Endothelial cell of umbilical vein (primary cell): Measurements from ENCODE around the gene CKAP2. TPM values are rescaled to one million over a fixed set of nuclear protein-coding genes. Genes with fewer than 3 reads are reported as not detected.

Experiments used
- BruUV-seq: library from RNA; stranded (reverse); fragments of 400-500 nt; replicated peaks from 2 replicates; lab custom pipeline; 2021; lab: Mats Ljungman, UMichigan
- CTCF ChIA-PET: fragments of 300-600, 350-600 bp; sonication (Branson Sonifier 250); formaldehyde crosslinking; loops from one replicate; lab custom pipeline; 2021; ENCODE audit warnings: antibody characterized with exemption, inconsistent platforms; lab: Charles Lee
- POLR2A ChIA-PET: fragments of 300-600, 350-600 bp; sonication (Branson Sonifier 250); formaldehyde crosslinking; loops from one replicate; lab custom pipeline; 2021; ENCODE audit warnings: antibody characterized with exemption, inconsistent platforms; lab: Charles Lee
- DNase-seq: peaks from one replicate; pipeline ENCODE4 v3.0.0-alpha.2; 2011; ENCODE audit warnings: low read depth, low spot score
- FAIRE-seq: peaks from 2 replicates; lab custom pipeline; 2011; peaks lifted over from hg19 to GRCh38; lab: Jason Lieb, UNC
- H2AFZ ChIP-seq: 2 replicates; pipeline ENCODE4 v1.6.0; 2012; ENCODE audit warnings: low read depth, low read length, control low read depth, inconsistent platforms
- H3K27ac ChIP-seq: 2 replicates; pipeline ENCODE4 v1.5.1; 2011; ENCODE audit warnings: low read depth, mild to moderate bottlenecking, control low read depth, low read length, moderate library complexity; ENCODE audit not compliant: insufficient read depth
- H3K27me3 ChIP-seq, 2 experiments: 2 replicates each; pipeline versions ENCODE4 v1.6.0 to v1.6.1; 2011; ENCODE audit warnings: low read length in 2 of 2, mixed read lengths in 1 of 2; ENCODE audit not compliant: control insufficient read depth in 2 of 2, insufficient read depth in 2 of 2
- H3K36me3 ChIP-seq, 2 experiments: 2 replicates in 1 of 2; 3 replicates in 1 of 2; pipeline ENCODE4 v1.5.1; 2011; ENCODE audit warnings: low read length in 2 of 2, mild to moderate bottlenecking in 1 of 2, moderate library complexity in 1 of 2; ENCODE audit not compliant: control insufficient read depth in 2 of 2, insufficient read depth in 2 of 2; ENCODE audit errors: extremely low read depth in 1 of 2
- H3K4me1 ChIP-seq: 3 replicates; pipeline ENCODE4 v1.5.1; 2011; ENCODE audit warnings: mild to moderate bottlenecking, low read length; ENCODE audit not compliant: control insufficient read depth, insufficient read depth; ENCODE audit errors: extremely low read depth
- H3K4me2 ChIP-seq: 2 replicates; pipeline ENCODE4 v1.6.1; 2011; ENCODE audit warnings: low read length, control low read depth, mixed read lengths; ENCODE audit not compliant: insufficient read depth
- H3K4me3 ChIP-seq, 3 experiments: fragments of 200-600 bp in 1 of 3; sonication (generic), shearing (Covaris generic) in 1 of 3; replicated peaks in 1 of 3; 2 replicates each; pipeline ENCODE4 v1.5.1; 2011 to 2016; ENCODE audit warnings: control low read depth in 3 of 3, low read length in 3 of 3, mild to moderate bottlenecking in 2 of 3, inconsistent platforms in 1 of 3, low read depth in 1 of 3, moderate library complexity in 1 of 3; ENCODE audit not compliant: insufficient read depth in 1 of 3
- H3K79me2 ChIP-seq: 2 replicates; pipeline ENCODE4 v1.6.0; 2012; ENCODE audit warnings: low read length, inconsistent platforms; ENCODE audit not compliant: control insufficient read depth, insufficient read depth
- H3K9ac ChIP-seq: replicated peaks from 2 replicates; pipeline ENCODE3; 2011; ENCODE audit warnings: low read length, control low read depth; ENCODE audit not compliant: insufficient read depth; ENCODE audit errors: extremely low read depth
- H3K9me1 ChIP-seq: replicated peaks from 3 replicates; pipeline ENCODE4 v1.6.0; 2011; ENCODE audit warnings: mild to moderate bottlenecking, low read length; ENCODE audit not compliant: control insufficient read depth, insufficient read depth; ENCODE audit errors: extremely low read depth
- H3K9me3 ChIP-seq: replicated peaks from 2 replicates; pipeline ENCODE4 v1.5.1; 2012; ENCODE audit warnings: low read length, inconsistent platforms; ENCODE audit not compliant: control insufficient read depth, insufficient read depth
- H4K20me1 ChIP-seq: replicated peaks from 2 replicates; pipeline ENCODE3; 2011; ENCODE audit warnings: mild to moderate bottlenecking, low read length; ENCODE audit not compliant: control insufficient read depth, insufficient read depth; ENCODE audit errors: extremely low read depth
- EZH2 ChIP-seq: IDR thresholded peaks from 2 replicates; pipeline ENCODE4 v1.6.1; 2012; ENCODE audit warnings: borderline replicate concordance, low read depth, mild to moderate bottlenecking, moderate library complexity, low read length, inconsistent platforms; ENCODE audit not compliant: severe bottlenecking
- FOS ChIP-seq: IDR thresholded peaks from 2 replicates; pipeline ENCODE4 v1.6.1; 2011; ENCODE audit warnings: mild to moderate bottlenecking, low read length, moderate library complexity, borderline replicate concordance; ENCODE audit not compliant: insufficient read depth
- GATA2 ChIP-seq: IDR thresholded peaks from 2 replicates; pipeline ENCODE4 v1.7.0; 2011; ENCODE audit warnings: low read depth, mild to moderate bottlenecking, moderate library complexity, mixed read lengths, low read length; ENCODE audit not compliant: insufficient read length, insufficient read depth
- JUN ChIP-seq: IDR thresholded peaks from 2 replicates; pipeline ENCODE4 v1.6.1; 2011; ENCODE audit warnings: borderline replicate concordance, low read depth; ENCODE audit not compliant: insufficient read length, insufficient read depth
- MYC ChIP-seq: IDR thresholded peaks from one replicate; pipeline ENCODE4 v1.6.1; 2011; ENCODE audit warnings: mild to moderate bottlenecking, low read depth, low read length
- POLR2A ChIP-seq: IDR thresholded peaks from 2 replicates; pipeline ENCODE4 v1.6.1; 2012; ENCODE audit warnings: low read depth, mild to moderate bottlenecking, control low read depth, low read length
- POLR2AphosphoS5 ChIP-seq: IDR thresholded peaks from 2 replicates; pipeline ENCODE4 v1.6.1; 2012; ENCODE audit warnings: low read depth, mild to moderate bottlenecking, control low read depth, low read length, moderate library complexity; ENCODE audit not compliant: insufficient read depth
- dilution Hi-C: fragments of 300-500 bp; cut with MboI; formaldehyde crosslinking; loops from one replicate; pipeline ENCODE4 v1.15.0; 2019; ENCODE audit warnings: low sequenced_read_pairs; ENCODE audit not compliant: extremely low pct_ligation_motif_present
- intact Hi-C: fragments of 100-400 bp; cut with micrococcal nuclease; formaldehyde crosslinking; loops from one replicate; pipeline ENCODE4 v1.10.0; 2022
- polyA plus RNA-seq, 4 experiments: library from polyadenylated mRNA; depleted of rRNA in 3 of 4; stranded (reverse) in 3 of 4; unstranded in 1 of 4; fragments of >200 nt; gene quantifications; 2 replicates each; pipeline versions ENCODE4 v1.2.1 to v1.2.3, GENCODE V29; 2011 to 2012; ENCODE audit warnings: missing spikeins in 1 of 4
- total RNA-seq: library from RNA; stranded (reverse); gene quantifications from 2 replicates; pipeline ENCODE4 v1.2.3, GENCODE V29; 2021
- TF ChIP-seq, protein P1 (sequence below): IDR thresholded peaks from 2 replicates; pipeline ENCODE4 v1.6.1; 2011; ENCODE audit not compliant: insufficient read depth, insufficient read length
- TF ChIP-seq, protein P2 (sequence below), 2 donors: IDR thresholded peaks; 1 replicate in 1 of 2; 2 replicates in 1 of 2; pipeline ENCODE4 v1.5.1; 2011; ENCODE audit warnings: low read length in 2 of 2, mild to moderate bottlenecking in 2 of 2, moderate library complexity in 2 of 2, control low read depth in 1 of 2, inconsistent platforms in 1 of 2, low read depth in 1 of 2; ENCODE audit not compliant: insufficient read depth in 1 of 2; ENCODE audit errors: extremely low read depth in 1 of 2

The CKAP2 gene
- total and polyA plus RNA-seq, 2 donors (not counting 3 experiments of a cell fraction or from before 2014, with no cell fraction given), result 9.2 to 72.1 TPM

- Histone ChIP-seq H3K4me1 (peaks cover 20% of the 10 kb centered on the region), H3K9me3 (no peaks in the 10 kb centered on the region), H3K9ac (no peak overlapping the region), H3K4me3 (no peak overlapping the region), H3K27me3 (no peaks in the 10 kb centered on the region), H3K9me1 (no peaks in the 10 kb centered on the region), H3K27ac (no peak overlapping the region), H2AFZ (no peak overlapping the region), H3K79me2 (peaks cover 57% of the 10 kb centered on the region), H3K4me2 (peak overlapping the region; percentile 12), H4K20me1 (no peaks in the 10 kb centered on the region), H3K36me3 (peaks cover 0 to 8% of the 10 kb centered on the region in 2 experiments)
- ChIA-PET POLR2A (interaction anchor here (0.7 to 4.0 kb wide), 3 partner anchors 31 to 43 kb away, joined by 3 to 16 read pairs (median 4); partner anchors contain the start of gene THSD1), CTCF (interaction anchor here (1.6 to 5.4 kb wide), 6 partner anchors 8 to 102 kb away, joined by 5 to 210 read pairs (median 76); partner anchors contain the start of gene THSD1)
- FAIRE-seq (no peak), DNase-seq (no peak)
- TF ChIP-seq, protein P1, sequence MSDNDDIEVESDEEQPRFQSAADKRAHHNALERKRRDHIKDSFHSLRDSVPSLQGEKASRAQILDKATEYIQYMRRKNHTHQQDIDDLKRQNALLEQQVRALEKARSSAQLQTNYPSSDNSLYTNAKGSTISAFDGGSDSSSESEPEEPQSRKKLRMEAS, result no peak
- TF ChIP-seq GATA2, result no peak
- TF ChIP-seq EZH2, result no peak
- TF ChIP-seq POLR2A, result no peak
- TF ChIP-seq POLR2AphosphoS5, result no peak
- no peak for TF ChIP-seq FOS
- TF ChIP-seq MYC, result no peak
- TF ChIP-seq, protein P2, sequence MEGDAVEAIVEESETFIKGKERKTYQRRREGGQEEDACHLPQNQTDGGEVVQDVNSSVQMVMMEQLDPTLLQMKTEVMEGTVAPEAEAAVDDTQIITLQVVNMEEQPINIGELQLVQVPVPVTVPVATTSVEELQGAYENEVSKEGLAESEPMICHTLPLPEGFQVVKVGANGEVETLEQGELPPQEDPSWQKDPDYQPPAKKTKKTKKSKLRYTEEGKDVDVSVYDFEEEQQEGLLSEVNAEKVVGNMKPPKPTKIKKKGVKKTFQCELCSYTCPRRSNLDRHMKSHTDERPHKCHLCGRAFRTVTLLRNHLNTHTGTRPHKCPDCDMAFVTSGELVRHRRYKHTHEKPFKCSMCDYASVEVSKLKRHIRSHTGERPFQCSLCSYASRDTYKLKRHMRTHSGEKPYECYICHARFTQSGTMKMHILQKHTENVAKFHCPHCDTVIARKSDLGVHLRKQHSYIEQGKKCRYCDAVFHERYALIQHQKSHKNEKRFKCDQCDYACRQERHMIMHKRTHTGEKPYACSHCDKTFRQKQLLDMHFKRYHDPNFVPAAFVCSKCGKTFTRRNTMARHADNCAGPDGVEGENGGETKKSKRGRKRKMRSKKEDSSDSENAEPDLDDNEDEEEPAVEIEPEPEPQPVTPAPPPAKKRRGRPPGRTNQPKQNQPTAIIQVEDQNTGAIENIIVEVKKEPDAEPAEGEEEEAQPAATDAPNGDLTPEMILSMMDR (IDR thresholded peaks at IDR 0.05; ENCODE audit: extremely low read depth in 1 of 2, insufficient read depth in 1 of 2, low read depth in 1 of 2, low read length in 2 of 2), result no peak
- TF ChIP-seq JUN, result no peak
- no TSS peak for BruUV-seq
- dilution Hi-C loops (no loop called here), intact Hi-C loops (no loop called here)
Measured at GRCh38 chr13:52447354-52447753, 7.9 kb upstream of the CKAP2 start.
